NCI-H524 treated with DMSO at 0.1 percent for 48 hours (cell line): ENCODE data around the gene SKA1.
"Not testable (repeated sequence)": the region's sequence is repeated elsewhere in the genome, so short reads cannot be mapped to it uniquely, and the experiment has no call there.

Experiments used
- DNase-seq: peaks from one replicate; lab custom pipeline; 2025; lab: John Stamatoyannopoulos, UW

Gene SKA1

GRCh38 chr18:50429207-50429948 is 54.5 kb downstream of the SKA1 start:
- no peak for DNase-seq

- no peak for DNase-seq
Measured at GRCh38 chr18:50432915-50433314, 58.1 kb downstream of the SKA1 start.

- not testable (repeated sequence) for DNase-seq
Measured at GRCh38 chr18:50436742-50437141, 61.9 kb downstream of the SKA1 start.

- DNase-seq = no peak
Measured at GRCh38 chr18:50439460-50440015, 64.7 kb downstream of the SKA1 start.

GRCh38 chr18:50441016-50441415 is 66.2 kb downstream of the SKA1 start:
- DNase-seq = no peak

GRCh38 chr18:50441501-50441900 is 66.7 kb downstream of the SKA1 start:
- DNase-seq = no peak
